ENCODE measurements around the gene FCAMR. TPM values are rescaled to one million over a fixed set of nuclear protein-coding genes. Genes with fewer than 3 reads are reported as not detected.

FCAMR gene
- polyA plus RNA-seq, 3 donors: not detected

DNA sequence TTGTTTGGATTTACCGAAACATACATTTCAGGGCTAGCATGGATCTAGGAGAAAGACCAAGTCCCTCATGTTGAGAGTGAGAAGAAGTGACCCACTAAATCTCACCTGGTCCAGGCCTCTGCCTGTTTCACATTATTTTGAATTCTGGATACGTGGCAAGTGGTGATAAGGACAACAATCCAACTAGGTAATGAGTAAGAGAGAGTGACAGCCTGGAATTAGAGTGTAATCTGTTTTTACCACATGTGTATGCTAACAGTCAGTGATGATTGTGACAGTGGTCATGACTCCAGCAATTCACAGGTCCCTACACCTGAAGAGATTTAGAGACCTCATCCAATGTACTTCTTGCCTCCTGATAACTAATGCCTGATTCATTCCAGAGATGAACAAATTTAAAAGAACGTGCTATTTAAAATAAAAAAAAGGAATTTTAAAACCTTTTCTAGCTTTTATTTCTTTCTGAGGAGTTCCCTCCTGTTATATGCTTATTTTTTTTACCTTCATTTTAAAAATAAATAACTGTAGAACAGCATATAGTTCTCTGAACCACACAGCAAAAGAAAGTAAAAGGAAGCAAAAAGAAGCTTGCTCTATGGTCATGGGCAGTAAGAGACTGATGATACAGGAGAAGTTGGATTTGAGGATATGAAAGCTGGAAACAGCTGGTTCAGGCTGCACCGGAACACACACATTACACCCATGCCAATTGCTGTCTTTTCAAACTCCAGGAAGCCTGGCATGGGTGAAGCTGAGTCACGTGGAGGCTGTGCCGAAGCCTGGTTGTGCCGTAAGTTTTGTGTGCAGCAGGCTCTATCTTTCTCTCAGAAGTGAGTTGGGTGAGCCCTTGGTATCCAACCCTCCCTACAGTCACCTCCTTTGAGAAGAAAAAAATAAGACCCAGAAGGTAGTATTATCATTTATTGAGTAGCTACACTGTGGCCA is 47.6 kb upstream of the FCAMR start:
- H3K27ac Mint-ChIP-seq: peak overlapping the region in 3 of 7 donors; percentile 3 to 11 (median 7)
- intact Hi-C loops (cut with micrococcal nuclease): no loop called here
- no peak overlapping the region for H3K9ac ChIP-seq (ENCODE audit: insufficient read depth, low read length, poor library complexity, severe bottlenecking)
- peaks cover 0 to 2% (median 0%) of the 10 kb centered on the region in 7 donors for H3K9me3 Mint-ChIP-seq
- H3K27me3 ChIP-seq (ENCODE audit: control insufficient read depth in 2 of 2, insufficient read depth in 2 of 2, low read length in 2 of 2): no peaks in the 10 kb centered on the region
- no peak overlapping the region for H2AFZ ChIP-seq (ENCODE audit: insufficient read depth, low read depth, low read length, poor library complexity, severe bottlenecking)
- H4K20me1 ChIP-seq (ENCODE audit: insufficient read depth, low read length): no peaks in the 10 kb centered on the region
- H3K4me1 ChIP-seq (ENCODE audit: control insufficient read depth in 1 of 2, insufficient read depth in 2 of 2, low read length in 2 of 2): peaks cover 6 to 9% of the 10 kb centered on the region in 2 donors
- no peak overlapping the region for H3K4me2 ChIP-seq (replicated peaks; ENCODE audit: extremely low read depth, low read length, poor library complexity, severe bottlenecking)
- TF ChIP-seq CTCF (IDR thresholded peaks at IDR 0.05): no peak
- H3K4me3 ChIP-seq (replicated peaks in 1 of 3; ENCODE audit: low read depth in 2 of 3, low read length in 3 of 3): no peak overlapping the region
- no peak overlapping the region for H3K27ac ChIP-seq (ENCODE audit: low read depth in 1 of 2, low read length in 2 of 2)
- peak; percentile 33 to 75 (median 40) for DNase-seq
- 71% methylated on average over 1 of the region's 7 CpGs for WGBS (ENCODE audit: insufficient coverage)
- peaks cover 31% of the 10 kb centered on the region for H3K4me1 Mint-ChIP-seq
- no peaks in the 10 kb centered on the region for H3K27me3 Mint-ChIP-seq (ENCODE audit: low read depth in 3 of 3)
- peak overlapping the region in 1 of 2 donors; percentile 69 for H3K4me3 Mint-ChIP-seq
- H3K36me3 Mint-ChIP-seq: peaks cover 0 to 2% of the 10 kb centered on the region in 2 donors
- H3K36me3 ChIP-seq (replicated peaks in 1 of 2; ENCODE audit: control insufficient read depth in 1 of 2, insufficient read depth in 2 of 2, low read length in 2 of 2): no peaks in the 10 kb centered on the region
- H3K79me2 ChIP-seq (ENCODE audit: insufficient read depth, low read length): no peaks in the 10 kb centered on the region
- no peaks in the 10 kb centered on the region for H3K9me3 ChIP-seq (replicated peaks in 1 of 2; ENCODE audit: control insufficient read depth in 1 of 2, insufficient read depth in 1 of 2, low read length in 2 of 2)

DNA sequence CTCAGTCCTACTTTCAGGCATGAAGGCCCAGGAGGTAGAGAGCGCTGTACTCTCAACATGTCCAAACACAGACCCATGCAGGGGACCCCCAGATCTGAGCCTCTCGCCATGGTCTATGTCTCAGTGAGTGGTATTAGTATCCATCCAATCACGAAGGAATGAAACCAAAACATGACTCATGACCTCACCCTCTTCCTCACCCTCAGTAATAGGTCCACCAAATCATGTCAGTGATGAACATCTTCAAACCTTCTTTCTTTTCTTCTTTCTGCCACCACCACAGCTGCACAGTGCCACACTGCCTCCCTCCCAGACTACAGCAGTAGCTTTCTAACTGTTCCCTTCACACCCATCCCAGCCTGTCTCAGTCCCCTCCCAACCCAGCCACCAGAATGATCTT is 45.5 kb upstream of the FCAMR start:
- H3K27me3 Mint-ChIP-seq (ENCODE audit: low read depth in 3 of 3): peaks cover 2% of the 10 kb centered on the region in 3 donors
- Histone ChIP-seq H3K27me3 (ENCODE audit: control insufficient read depth in 2 of 2, insufficient read depth in 2 of 2, low read length in 2 of 2) (no peaks in the 10 kb centered on the region), H3K4me3 (replicated peaks in 1 of 3; ENCODE audit: low read depth in 2 of 3, low read length in 3 of 3) (no peak overlapping the region), H3K36me3 (replicated peaks in 1 of 2; ENCODE audit: control insufficient read depth in 1 of 2, insufficient read depth in 2 of 2, low read length in 2 of 2) (no peaks in the 10 kb centered on the region), H2AFZ (ENCODE audit: insufficient read depth, low read depth, low read length, poor library complexity, severe bottlenecking) (no peak overlapping the region), H3K27ac (ENCODE audit: low read depth in 1 of 2, low read length in 2 of 2) (no peak overlapping the region), H3K79me2 (ENCODE audit: insufficient read depth, low read length) (no peaks in the 10 kb centered on the region), H4K20me1 (ENCODE audit: insufficient read depth, low read length) (no peaks in the 10 kb centered on the region), H3K9ac (ENCODE audit: insufficient read depth, low read length, poor library complexity, severe bottlenecking) (no peak overlapping the region), H3K9me3 (replicated peaks in 1 of 2; ENCODE audit: control insufficient read depth in 1 of 2, insufficient read depth in 1 of 2, low read length in 2 of 2) (no peaks in the 10 kb centered on the region), H3K4me1 (ENCODE audit: control insufficient read depth in 1 of 2, insufficient read depth in 2 of 2, low read length in 2 of 2) (peaks cover 6 to 9% of the 10 kb centered on the region in 2 donors), H3K4me2 (replicated peaks; ENCODE audit: extremely low read depth, low read length, poor library complexity, severe bottlenecking) (no peak overlapping the region)
- no peak overlapping the region for H3K27ac Mint-ChIP-seq
- TF ChIP-seq CTCF (IDR thresholded peaks at IDR 0.05): no peak
- intact Hi-C loops (cut with micrococcal nuclease): no loop called here
- peaks cover 26% of the 10 kb centered on the region for H3K4me1 Mint-ChIP-seq
- H3K4me3 Mint-ChIP-seq: no peak overlapping the region
- peaks cover 0 to under 1% of the 10 kb centered on the region in 2 donors for H3K36me3 Mint-ChIP-seq
- 100% methylated on average over 1 of the region's 3 CpGs for WGBS (ENCODE audit: insufficient coverage)
- DNase-seq: no peak
- H3K9me3 Mint-ChIP-seq: peaks cover 0 to 2% (median 0%) of the 10 kb centered on the region in 7 donors

All from CD14-positive monocyte (primary cell).